Calu3 (cell line): ENCODE measurements around the gene CAPZA2. TPM values are rescaled to one million over a fixed set of nuclear protein-coding genes. Genes with fewer than 3 reads are reported as not detected.
A peak's percentile ranks its signal among the peaks of the same experiment; 100 is the strongest.

Experiments used
- BruUV-seq: library from RNA; stranded (reverse); fragments of 400-500 nt; replicated peaks from 2 replicates; lab custom pipeline; 2021; lab: Mats Ljungman, UMichigan
- CTCF ChIA-PET: fragments of 300-600 bp; sonication (Branson Sonifier 250); formaldehyde crosslinking; loops from one replicate; lab custom pipeline; 2022; ENCODE audit warnings: antibody characterized with exemption; lab: Charles Lee
- DNase-seq: peaks from one replicate; pipeline ENCODE4 v3.0.0; 2022
- H3K27ac Mint-ChIP-seq: one replicate; pipeline ENCODE4 v1.8.0; 2022; ENCODE audit warnings: mixed read lengths; ENCODE audit not compliant: unreplicated experiment
- H3K27me3 Mint-ChIP-seq: one replicate; pipeline ENCODE4 v1.8.0; 2022; ENCODE audit warnings: mixed read lengths; ENCODE audit not compliant: unreplicated experiment
- H3K36me3 Mint-ChIP-seq: one replicate; pipeline ENCODE4 v1.8.0; 2022; ENCODE audit warnings: mild to moderate bottlenecking, moderate library complexity, mixed read lengths; ENCODE audit not compliant: insufficient read depth, unreplicated experiment
- H3K4me1 Mint-ChIP-seq: one replicate; pipeline ENCODE4 v1.8.0; 2022; ENCODE audit warnings: mild to moderate bottlenecking, low read depth, mixed read lengths; ENCODE audit not compliant: unreplicated experiment
- H3K4me3 Mint-ChIP-seq: one replicate; pipeline ENCODE4 v1.8.0; 2022; ENCODE audit warnings: mild to moderate bottlenecking, low read depth, moderate library complexity, mixed read lengths; ENCODE audit not compliant: unreplicated experiment
- H3K9me3 Mint-ChIP-seq: one replicate; pipeline ENCODE4 v1.8.0; 2022; ENCODE audit warnings: low read depth, mixed read lengths; ENCODE audit not compliant: unreplicated experiment
- CTCF ChIP-seq: fragments of 200-600 bp; IDR thresholded peaks from one replicate; pipeline ENCODE4 v1.8.0; 2022; ENCODE audit warnings: antibody characterized with exemption; ENCODE audit not compliant: unreplicated experiment
- intact Hi-C: fragments of 100-400 bp; cut with micrococcal nuclease; formaldehyde crosslinking; loops from one replicate; pipeline ENCODE4 v1.10.0; 2022; ENCODE audit not compliant: unreplicated experiment
- total RNA-seq: library from RNA; stranded (reverse); gene quantifications from 2 replicates; pipeline ENCODE4 v1.2.3, GENCODE V29; 2022

CAPZA2 gene
- total RNA-seq, 1 experiment from 2014 or later = 209 TPM

- no peak overlapping the region for H3K4me3 Mint-ChIP-seq
- H3K4me1 Mint-ChIP-seq = no peaks in the 10 kb centered on the region
- H3K9me3 Mint-ChIP-seq = no peaks in the 10 kb centered on the region
- no peaks in the 10 kb centered on the region for H3K27me3 Mint-ChIP-seq
- BruUV-seq = no TSS peak
- no peak for TF ChIP-seq CTCF
- CTCF ChIA-PET = interaction anchor here (0.7 kb wide), 1 partner anchor 10 kb away, joined by 3 read pairs; no protein-coding TSS in a partner anchor
- peaks cover 10% of the 10 kb centered on the region for H3K36me3 Mint-ChIP-seq
- no peak overlapping the region for H3K27ac Mint-ChIP-seq
- no peak for DNase-seq
- intact Hi-C loops = no loop called here
These were observed 62.4 kb downstream of the CAPZA2 start for GRCh38 chr7:116924741-116925140.

GRCh38 chr7:116929021-116929420 lies 66.6 kb downstream of the CAPZA2 start:
- no peak for TF ChIP-seq CTCF
- peaks cover 9% of the 10 kb centered on the region for H3K4me1 Mint-ChIP-seq
- H3K9me3 Mint-ChIP-seq = no peaks in the 10 kb centered on the region
- no peak overlapping the region for H3K4me3 Mint-ChIP-seq
- CTCF ChIA-PET = no interaction called here
- no peak for DNase-seq
- peaks cover 5% of the 10 kb centered on the region for H3K36me3 Mint-ChIP-seq
- no peaks in the 10 kb centered on the region for H3K27me3 Mint-ChIP-seq
- intact Hi-C loops = no loop called here
- no TSS peak for BruUV-seq
- no peak overlapping the region for H3K27ac Mint-ChIP-seq

- peaks cover 9% of the 10 kb centered on the region for H3K4me1 Mint-ChIP-seq
- H3K4me3 Mint-ChIP-seq = peak overlapping the region; percentile 1
- no peaks in the 10 kb centered on the region for H3K27me3 Mint-ChIP-seq
- no peak overlapping the region for H3K27ac Mint-ChIP-seq
- TF ChIP-seq CTCF = peak; percentile 82
- peaks cover 5% of the 10 kb centered on the region for H3K36me3 Mint-ChIP-seq
- intact Hi-C loops = loop anchor here (1.0 to 2.0 kb wide), 3 partner anchors 59 to 197 kb away; no protein-coding TSS in a partner anchor
- peak; percentile 73 for DNase-seq
- H3K9me3 Mint-ChIP-seq = no peaks in the 10 kb centered on the region
- no TSS peak for BruUV-seq
- CTCF ChIA-PET = interaction anchor here (0.6 to 1.6 kb wide), 7 partner anchors 12 to 404 kb away, joined by 3 to 6 read pairs (median 5); no protein-coding TSS in a partner anchor
These were observed 67.8 kb downstream of the CAPZA2 start for GRCh38 chr7:116929914-116930913.

GRCh38 chr7:116932566-116932965 lies 70.2 kb downstream of the CAPZA2 start:
- Mint-ChIP-seq H3K9me3 (no peaks in the 10 kb centered on the region), H3K27me3 (peaks cover 18% of the 10 kb centered on the region), H3K4me3 (no peak overlapping the region), H3K4me1 (peaks cover 9% of the 10 kb centered on the region), H3K36me3 (no peaks in the 10 kb centered on the region), H3K27ac (no peak overlapping the region)
- intact Hi-C loops = no loop called here
- no peak for TF ChIP-seq CTCF
- no TSS peak for BruUV-seq
- CTCF ChIA-PET = interaction anchor here (0.7 to 1.6 kb wide), 3 partner anchors 10 to 192 kb away, joined by 3 to 4 read pairs (median 3); no protein-coding TSS in a partner anchor
- DNase-seq = no peak
